ENCODE results near the gene CCDC102A.
A peak's percentile ranks its signal among the peaks of the same experiment; 100 is the strongest.

CCDC102A gene

DNA sequence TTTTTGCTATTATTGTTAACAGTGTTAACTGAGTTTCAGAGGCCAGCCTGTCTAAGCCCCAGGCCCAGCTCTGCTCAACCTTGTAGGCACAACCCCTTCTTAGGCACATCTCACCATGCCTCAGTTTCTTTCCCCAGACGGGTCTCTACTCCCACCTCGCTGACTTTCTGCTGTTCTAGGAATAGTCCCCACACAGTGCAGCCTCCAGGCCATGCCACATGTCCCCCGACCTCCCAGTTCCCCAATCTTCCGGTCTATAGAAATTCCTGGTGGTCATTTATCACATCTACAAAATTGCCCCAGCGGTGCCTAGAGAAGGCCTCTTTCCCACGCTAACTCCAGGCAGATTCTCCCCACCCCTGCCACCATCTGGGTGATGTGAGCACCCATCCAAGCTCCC lies 40.8 kb upstream of the CCDC102A start:
- DNase-seq: no peak
- no peak overlapping the region for H2AK5ac ChIP-seq (ENCODE audit: low read length)
- no peak overlapping the region for H3K18ac ChIP-seq (ENCODE audit: low read length)
- no peak overlapping the region for H3K27ac ChIP-seq (ENCODE audit: low read depth, low read length)
- H2BK120ac ChIP-seq (ENCODE audit: low read depth, low read length): no peak overlapping the region
- H3K36me3 ChIP-seq (ENCODE audit: control insufficient read depth, insufficient read depth, low read length): no peaks in the 10 kb centered on the region
- H3K79me2 ChIP-seq (ENCODE audit: control insufficient read depth, insufficient read depth, low read length): no peaks in the 10 kb centered on the region
- H2BK5ac ChIP-seq (ENCODE audit: low read length): no peak overlapping the region
- no CpG with 5 or more reads among the region's 6 CpGs for WGBS (ENCODE audit: extremely low coverage, insufficient coverage, low lambda C conversion rate)
- H3K4me1 ChIP-seq (ENCODE audit: control insufficient read depth, low read depth, low read length): no peaks in the 10 kb centered on the region
- no peak overlapping the region for H3K23ac ChIP-seq (ENCODE audit: low read length)
- no peak overlapping the region for H2BK15ac ChIP-seq (replicated peaks; ENCODE audit: low read depth)
- H4K5ac ChIP-seq (ENCODE audit: low read length): no peak overlapping the region
- no peak overlapping the region for H3K4me3 ChIP-seq (ENCODE audit: low read length)
- no peak overlapping the region for H3K56ac ChIP-seq (ENCODE audit: low read length)
- no peak overlapping the region for H4K8ac ChIP-seq (ENCODE audit: low read depth, low read length)
- H3K79me1 ChIP-seq (ENCODE audit: low read length): no peaks in the 10 kb centered on the region
- H3K9ac ChIP-seq (ENCODE audit: low read length): no peak overlapping the region
- H3K27me3 ChIP-seq (ENCODE audit: insufficient read depth, low read length, poor library complexity): no peaks in the 10 kb centered on the region
- H3K4ac ChIP-seq (ENCODE audit: low read depth, low read length): no peak overlapping the region
- H3K4me2 ChIP-seq (ENCODE audit: low read length): no peak overlapping the region

DNA sequence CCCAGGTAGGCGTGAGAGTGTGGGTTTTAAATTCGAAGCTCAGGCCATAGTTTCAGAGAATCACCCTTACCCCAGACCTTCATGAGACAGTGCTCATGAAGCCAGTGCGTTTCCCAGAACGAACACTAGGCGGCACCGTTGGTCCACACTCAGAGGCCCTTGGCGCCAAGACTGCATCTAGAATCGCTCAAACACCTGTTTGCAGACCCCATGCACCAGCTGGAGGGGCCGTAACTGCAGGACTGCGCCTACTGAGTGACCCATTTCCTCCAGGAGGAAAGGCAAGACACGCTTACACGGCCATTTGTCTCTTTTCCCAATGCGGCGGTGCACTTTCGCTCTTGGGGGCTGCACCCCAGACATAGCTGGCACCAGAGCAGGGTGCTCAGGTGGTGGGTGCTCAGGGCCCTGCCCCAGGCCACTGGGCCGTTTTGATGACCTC lies 40.1 kb upstream of the CCDC102A start:
- no peak overlapping the region for H2AK5ac ChIP-seq (ENCODE audit: low read length)
- no peak overlapping the region for H3K23ac ChIP-seq (ENCODE audit: low read length)
- H2BK5ac ChIP-seq (ENCODE audit: low read length): no peak overlapping the region
- no peaks in the 10 kb centered on the region for H3K36me3 ChIP-seq (ENCODE audit: control insufficient read depth, insufficient read depth, low read length)
- H3K4me1 ChIP-seq (ENCODE audit: control insufficient read depth, low read depth, low read length): no peaks in the 10 kb centered on the region
- no peak overlapping the region for H3K18ac ChIP-seq (ENCODE audit: low read length)
- H4K8ac ChIP-seq (ENCODE audit: low read depth, low read length): no peak overlapping the region
- no peak overlapping the region for H4K5ac ChIP-seq (ENCODE audit: low read length)
- H3K4ac ChIP-seq (ENCODE audit: low read depth, low read length): no peak overlapping the region
- H2BK120ac ChIP-seq (ENCODE audit: low read depth, low read length): no peak overlapping the region
- no CpG with 5 or more reads among the region's 16 CpGs for whole genome bisulfite sequencing (ENCODE audit: extremely low coverage, insufficient coverage, low lambda C conversion rate)
- no peak overlapping the region for H3K9ac ChIP-seq (ENCODE audit: low read length)
- no peak overlapping the region for H3K56ac ChIP-seq (ENCODE audit: low read length)
- H3K27ac ChIP-seq (ENCODE audit: low read depth, low read length): no peak overlapping the region
- DNase-seq: peak; percentile 74
- no peaks in the 10 kb centered on the region for H3K79me2 ChIP-seq (ENCODE audit: control insufficient read depth, insufficient read depth, low read length)
- H3K27me3 ChIP-seq (ENCODE audit: insufficient read depth, low read length, poor library complexity): no peaks in the 10 kb centered on the region
- H2BK15ac ChIP-seq (replicated peaks; ENCODE audit: low read depth): no peak overlapping the region
- H3K4me2 ChIP-seq (ENCODE audit: low read length): no peak overlapping the region
- H3K79me1 ChIP-seq (ENCODE audit: low read length): no peaks in the 10 kb centered on the region
- H3K4me3 ChIP-seq (ENCODE audit: low read length): no peak overlapping the region

DNA sequence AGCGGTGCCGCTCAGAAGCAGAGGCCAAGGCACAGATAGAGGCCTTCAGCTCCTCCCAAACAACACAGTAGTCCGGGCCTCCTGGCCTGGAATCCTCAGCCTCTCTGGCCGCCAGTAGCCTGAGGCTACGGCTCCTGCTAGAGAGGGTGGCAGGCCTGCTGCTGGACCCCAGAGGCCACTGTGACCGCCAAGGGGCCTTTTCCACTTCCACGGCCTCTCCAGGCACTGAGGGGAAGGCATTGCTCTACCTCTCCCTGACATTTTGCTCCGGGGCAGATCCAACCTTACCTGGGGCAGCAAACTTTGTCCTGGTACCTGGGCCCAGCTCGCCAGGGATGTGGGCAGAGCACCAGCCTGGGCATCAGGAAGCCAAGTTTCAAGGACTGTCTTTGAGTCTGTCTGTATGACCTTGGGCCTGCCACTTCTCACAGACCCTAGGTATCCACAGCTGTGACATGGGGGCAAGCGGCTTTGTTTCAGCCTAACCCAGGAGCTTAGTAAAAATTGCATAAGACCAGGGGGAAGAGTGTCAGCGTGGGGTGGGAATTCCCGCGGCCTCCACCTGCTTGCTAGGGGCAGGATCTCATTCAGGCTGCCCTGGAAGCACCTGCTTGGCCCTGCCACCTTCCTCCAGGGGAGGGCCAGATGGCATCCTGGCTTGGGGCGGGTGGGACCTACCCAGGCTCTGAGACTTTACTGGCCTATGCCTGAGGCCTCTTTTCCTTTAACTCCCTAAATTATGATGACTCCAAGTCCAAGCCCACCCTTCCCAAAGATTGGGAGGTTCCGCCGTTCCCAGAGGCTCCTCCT lies 39.3 kb upstream of the CCDC102A start:
- Histone ChIP-seq H3K4me1 (ENCODE audit: control insufficient read depth, low read depth, low read length) (no peaks in the 10 kb centered on the region), H3K9ac (ENCODE audit: low read length) (no peak overlapping the region), H2BK15ac (replicated peaks; ENCODE audit: low read depth) (no peak overlapping the region), H3K23ac (ENCODE audit: low read length) (no peak overlapping the region), H3K4me2 (ENCODE audit: low read length) (no peak overlapping the region), H3K18ac (ENCODE audit: low read length) (no peak overlapping the region), H2BK5ac (ENCODE audit: low read length) (no peak overlapping the region), H3K56ac (ENCODE audit: low read length) (no peak overlapping the region), H3K27ac (ENCODE audit: low read depth, low read length) (no peak overlapping the region), H2AK5ac (ENCODE audit: low read length) (no peak overlapping the region), H3K79me1 (ENCODE audit: low read length) (no peaks in the 10 kb centered on the region), H2BK120ac (ENCODE audit: low read depth, low read length) (no peak overlapping the region), H3K4me3 (ENCODE audit: low read length) (no peak overlapping the region), H4K5ac (ENCODE audit: low read length) (no peak overlapping the region), H3K27me3 (ENCODE audit: insufficient read depth, low read length, poor library complexity) (no peaks in the 10 kb centered on the region), H4K8ac (ENCODE audit: low read depth, low read length) (no peak overlapping the region), H3K79me2 (ENCODE audit: control insufficient read depth, insufficient read depth, low read length) (no peaks in the 10 kb centered on the region), H3K36me3 (ENCODE audit: control insufficient read depth, insufficient read depth, low read length) (no peaks in the 10 kb centered on the region), H3K4ac (ENCODE audit: low read depth, low read length) (no peak overlapping the region)
- DNase-seq: no peak
- no CpG with 5 or more reads among the region's 16 CpGs for WGBS (ENCODE audit: extremely low coverage, insufficient coverage, low lambda C conversion rate)

DNA sequence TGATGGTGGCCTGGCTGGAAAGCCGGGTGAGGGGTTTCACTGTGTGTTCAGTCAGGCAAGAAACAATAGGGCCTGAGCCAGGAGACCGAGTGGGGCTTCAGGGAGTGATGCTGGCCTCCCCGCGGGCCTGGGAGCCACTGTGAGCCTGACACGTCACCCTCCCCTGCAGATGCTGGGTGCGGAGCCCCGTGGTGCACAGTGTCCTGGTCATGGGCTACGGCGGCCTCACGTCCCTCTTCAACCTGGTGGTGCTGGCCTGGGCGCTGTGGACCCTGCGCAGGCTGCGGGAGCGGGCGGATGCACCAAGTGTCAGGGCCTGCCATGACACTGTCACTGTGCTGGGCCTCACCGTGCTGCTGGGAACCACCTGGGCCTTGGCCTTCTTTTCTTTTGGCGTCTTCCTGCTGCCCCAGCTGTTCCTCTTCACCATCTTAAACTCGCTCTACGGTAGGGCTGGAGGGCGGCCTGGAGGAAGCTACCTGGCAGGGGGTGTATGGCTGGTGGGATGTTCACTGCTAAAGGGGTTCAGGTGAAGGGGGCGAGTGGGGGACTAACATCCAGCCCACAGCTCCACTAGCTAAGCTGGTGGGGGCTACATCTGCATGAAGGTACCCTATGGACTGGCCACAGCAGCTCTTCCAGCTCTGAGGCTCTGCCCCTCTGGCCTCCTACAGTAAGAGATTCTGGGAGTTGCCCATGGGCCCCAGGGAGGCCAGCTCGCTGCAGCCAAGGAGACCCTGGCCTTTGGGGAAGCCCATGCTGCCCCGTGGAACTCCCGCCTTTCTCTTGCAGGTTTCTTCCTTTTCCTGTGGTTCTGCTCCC lies 38.5 kb upstream of the CCDC102A start:
- H3K79me2 ChIP-seq (ENCODE audit: control insufficient read depth, insufficient read depth, low read length): no peaks in the 10 kb centered on the region
- no peaks in the 10 kb centered on the region for H3K27me3 ChIP-seq (ENCODE audit: insufficient read depth, low read length, poor library complexity)
- no peaks in the 10 kb centered on the region for H3K36me3 ChIP-seq (ENCODE audit: control insufficient read depth, insufficient read depth, low read length)
- H3K4ac ChIP-seq (ENCODE audit: low read depth, low read length): no peak overlapping the region
- DNase-seq: no peak
- H3K27ac ChIP-seq (ENCODE audit: low read depth, low read length): no peak overlapping the region
- no peak overlapping the region for H3K4me2 ChIP-seq (ENCODE audit: low read length)
- H2BK5ac ChIP-seq (ENCODE audit: low read length): no peak overlapping the region
- H4K8ac ChIP-seq (ENCODE audit: low read depth, low read length): no peak overlapping the region
- H3K18ac ChIP-seq (ENCODE audit: low read length): no peak overlapping the region
- no peak overlapping the region for H3K9ac ChIP-seq (ENCODE audit: low read length)
- H3K23ac ChIP-seq (ENCODE audit: low read length): no peak overlapping the region
- WGBS (ENCODE audit: extremely low coverage, insufficient coverage, low lambda C conversion rate): no CpG with 5 or more reads among the region's 24 CpGs
- H3K4me1 ChIP-seq (ENCODE audit: control insufficient read depth, low read depth, low read length): no peaks in the 10 kb centered on the region
- H2AK5ac ChIP-seq (ENCODE audit: low read length): no peak overlapping the region
- H3K79me1 ChIP-seq (ENCODE audit: low read length): no peaks in the 10 kb centered on the region
- H4K5ac ChIP-seq (ENCODE audit: low read length): no peak overlapping the region
- H2BK120ac ChIP-seq (ENCODE audit: low read depth, low read length): no peak overlapping the region
- H2BK15ac ChIP-seq (replicated peaks; ENCODE audit: low read depth): no peak overlapping the region
- H3K56ac ChIP-seq (ENCODE audit: low read length): no peak overlapping the region
- no peak overlapping the region for H3K4me3 ChIP-seq (ENCODE audit: low read length)

DNA sequence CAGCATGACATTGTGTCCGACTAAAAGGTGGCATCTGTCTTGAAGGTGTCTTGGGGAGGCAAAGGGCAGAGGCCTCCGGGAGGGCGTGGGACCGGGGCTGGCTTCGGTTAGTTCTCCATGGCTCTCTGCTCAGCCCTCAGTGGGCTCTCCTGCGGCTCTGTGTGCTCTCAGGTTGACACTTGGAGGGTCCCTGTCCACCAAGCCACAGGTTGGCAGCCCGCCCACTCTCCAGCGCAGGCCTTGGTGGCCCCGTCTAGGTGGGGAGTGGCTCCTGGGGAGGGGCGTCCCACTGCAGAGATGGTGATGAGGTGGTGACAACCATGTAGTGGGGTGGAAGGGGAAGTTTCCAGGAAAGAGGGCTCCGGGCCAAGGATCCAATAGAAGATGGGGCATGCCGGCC lies 37.7 kb upstream of the CCDC102A start:
- H3K4ac ChIP-seq (ENCODE audit: low read depth, low read length): no peak overlapping the region
- DNase-seq: no peak
- no peaks in the 10 kb centered on the region for H3K79me2 ChIP-seq (ENCODE audit: control insufficient read depth, insufficient read depth, low read length)
- no peak overlapping the region for H4K5ac ChIP-seq (ENCODE audit: low read length)
- H3K18ac ChIP-seq (ENCODE audit: low read length): no peak overlapping the region
- H3K4me1 ChIP-seq (ENCODE audit: control insufficient read depth, low read depth, low read length): no peaks in the 10 kb centered on the region
- H3K36me3 ChIP-seq (ENCODE audit: control insufficient read depth, insufficient read depth, low read length): no peaks in the 10 kb centered on the region
- H3K4me3 ChIP-seq (ENCODE audit: low read length): no peak overlapping the region
- no peaks in the 10 kb centered on the region for H3K27me3 ChIP-seq (ENCODE audit: insufficient read depth, low read length, poor library complexity)
- H2BK120ac ChIP-seq (ENCODE audit: low read depth, low read length): no peak overlapping the region
- H3K56ac ChIP-seq (ENCODE audit: low read length): no peak overlapping the region
- no peak overlapping the region for H3K23ac ChIP-seq (ENCODE audit: low read length)
- H2BK5ac ChIP-seq (ENCODE audit: low read length): no peak overlapping the region
- H2AK5ac ChIP-seq (ENCODE audit: low read length): no peak overlapping the region
- no peaks in the 10 kb centered on the region for H3K79me1 ChIP-seq (ENCODE audit: low read length)
- H4K8ac ChIP-seq (ENCODE audit: low read depth, low read length): no peak overlapping the region
- H3K27ac ChIP-seq (ENCODE audit: low read depth, low read length): no peak overlapping the region
- H3K4me2 ChIP-seq (ENCODE audit: low read length): no peak overlapping the region
- no CpG with 5 or more reads among the region's 12 CpGs for WGBS (ENCODE audit: extremely low coverage, insufficient coverage, low lambda C conversion rate)
- H3K9ac ChIP-seq (ENCODE audit: low read length): no peak overlapping the region
- H2BK15ac ChIP-seq (replicated peaks; ENCODE audit: low read depth): no peak overlapping the region
